ENCODE measurements around the gene OAT.
A peak's percentile ranks its signal among the peaks of the same experiment; 100 is the strongest.

OAT gene

GRCh38 chr10:124394583-124394982, 24.1 kb downstream of the OAT start:
- no peak for DNase-seq

- no peak for DNase-seq
Measured at GRCh38 chr10:124392626-124393342, 25.9 kb downstream of the OAT start.

- DNase-seq: no peak
Measured at GRCh38 chr10:124390471-124391187, 28.1 kb downstream of the OAT start.

DNA sequence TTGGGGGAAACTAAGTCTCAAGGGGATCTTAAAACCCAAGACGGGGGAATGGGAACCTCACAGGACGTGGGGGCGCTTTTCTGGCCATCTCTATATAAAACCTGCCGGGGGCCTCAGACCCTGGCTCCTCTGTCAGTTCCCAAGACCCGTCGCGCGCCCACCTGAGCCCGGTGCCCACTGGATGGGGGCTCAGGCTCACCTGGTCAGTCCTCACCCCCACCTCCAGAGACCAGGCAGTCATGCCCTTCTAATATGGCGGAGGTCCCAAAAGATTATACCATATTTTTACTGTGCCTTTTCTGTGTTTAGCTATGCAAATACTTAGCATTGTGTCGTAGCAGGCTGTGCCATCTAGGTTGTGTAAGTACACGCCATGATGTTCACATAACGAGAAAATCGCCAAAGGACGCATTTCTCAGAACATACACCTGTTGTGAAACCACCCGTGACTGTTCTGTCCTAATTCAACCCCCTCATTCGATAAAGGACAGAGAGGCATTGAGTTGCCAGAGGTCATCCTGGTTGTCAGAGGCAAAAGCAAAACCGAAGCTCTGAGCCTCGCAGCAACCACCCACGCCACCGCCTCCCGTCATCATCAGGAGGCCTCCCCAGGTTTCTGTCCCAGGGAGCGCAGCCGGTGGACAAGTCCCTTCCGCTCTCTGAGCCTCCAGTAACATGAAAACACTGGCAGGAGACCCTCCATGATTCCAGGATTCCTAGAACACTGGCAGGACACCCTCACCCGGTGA, 28.9 kb downstream of the OAT start:
- no peak for DNase-seq

GRCh38 chr10:124388823-124389612, 29.7 kb downstream of the OAT start:
- DNase-seq: peak; percentile 24 to 71

DNA sequence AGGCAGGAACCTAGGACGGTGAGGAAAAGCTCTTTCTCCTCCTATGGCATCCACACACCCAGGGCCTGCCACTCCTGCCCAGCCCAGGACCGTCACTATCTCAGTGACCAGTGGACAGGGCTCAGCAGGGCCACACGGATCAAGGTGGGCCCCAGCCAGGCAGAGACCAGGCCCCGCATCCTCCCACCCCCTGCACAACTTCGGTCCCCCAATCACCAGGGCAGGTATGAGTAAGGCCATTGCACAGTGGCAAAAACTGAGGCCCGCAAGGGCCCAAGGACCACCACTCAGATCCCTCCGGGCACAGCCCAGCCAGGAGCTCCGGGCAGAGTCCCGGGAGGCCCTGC, 30.3 kb downstream of the OAT start:
- no peak for DNase-seq

DNA sequence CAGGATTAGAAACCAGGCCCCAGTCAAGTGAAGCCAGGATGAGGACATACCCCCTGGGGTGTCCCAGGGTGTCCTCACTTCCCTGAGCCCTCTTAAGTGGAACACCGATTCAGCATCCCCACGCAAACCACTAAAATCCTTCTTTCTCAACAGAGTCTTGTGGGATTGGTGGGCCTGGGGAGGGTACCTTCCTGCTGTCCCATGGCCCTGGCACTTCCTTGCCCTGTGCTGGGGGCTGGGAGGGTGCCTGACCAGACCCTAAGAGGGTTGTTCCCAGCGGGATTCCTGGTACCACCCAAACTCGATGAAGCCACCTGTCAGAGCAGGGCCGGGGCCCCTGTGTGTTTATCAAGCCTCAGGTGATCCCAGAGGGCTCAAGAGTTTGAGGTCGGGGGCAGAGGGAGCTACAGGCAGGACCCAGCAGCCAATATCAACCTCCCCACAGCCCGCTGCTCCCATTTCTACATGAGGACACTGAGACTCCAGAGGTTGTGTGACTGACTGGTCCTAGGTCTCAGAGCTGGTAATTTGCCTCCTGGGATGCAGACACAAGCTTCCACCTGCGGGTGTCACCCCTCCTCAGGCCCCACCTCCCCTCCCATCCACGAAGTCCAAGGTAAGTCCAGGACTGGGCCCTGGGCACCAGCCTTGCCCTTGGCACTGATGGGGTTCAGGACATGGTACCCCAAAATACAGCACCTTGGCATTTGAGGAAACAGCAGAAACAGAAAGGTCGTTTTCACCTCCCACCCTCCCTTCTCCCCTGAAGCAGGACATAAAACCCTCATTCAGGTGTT, 31.4 kb downstream of the OAT start:
- no peak for DNase-seq

DNA sequence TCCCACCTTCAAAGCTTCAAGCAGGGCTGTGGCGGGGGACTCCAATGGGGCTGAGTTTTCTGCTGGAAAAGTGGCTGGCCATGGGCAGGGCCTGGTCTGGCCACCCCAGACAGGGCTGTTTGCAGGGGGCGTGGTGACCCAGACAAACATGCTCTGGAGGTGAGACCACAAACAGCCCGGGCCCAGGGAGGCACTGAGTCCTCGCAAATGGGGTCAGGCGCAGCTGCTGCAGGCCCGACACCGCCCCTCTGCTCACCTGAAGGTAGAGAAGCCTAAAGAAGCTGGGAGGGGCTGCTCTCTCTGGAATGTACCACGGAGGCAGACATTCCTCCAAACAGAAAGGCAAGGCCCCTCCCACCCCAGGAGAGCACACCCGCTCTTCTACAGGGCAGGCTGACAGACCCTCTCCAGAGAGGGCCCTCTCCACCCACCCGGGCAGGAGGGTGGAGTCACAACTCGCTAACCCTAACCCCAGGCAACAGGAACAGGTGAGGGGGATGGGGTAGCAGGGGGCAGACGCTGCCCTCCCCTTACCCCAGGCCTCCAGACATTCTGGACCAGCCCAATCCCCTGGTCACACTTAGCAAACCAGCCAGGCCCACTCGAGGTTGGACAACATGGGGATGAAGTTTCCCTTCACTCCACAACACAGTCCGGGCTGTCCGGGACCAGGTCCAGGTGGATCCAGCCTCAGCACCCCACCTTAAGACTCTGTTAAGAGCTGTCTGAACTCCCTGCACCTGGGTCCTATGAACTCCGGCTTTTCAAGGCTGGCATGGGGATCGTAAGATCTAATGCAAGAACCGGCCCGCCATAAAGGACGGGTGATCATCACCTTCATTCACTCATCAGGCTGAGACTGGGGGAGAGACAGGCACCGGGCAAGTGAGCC, 32.3 kb downstream of the OAT start:
- no peak for DNase-seq

DNA sequence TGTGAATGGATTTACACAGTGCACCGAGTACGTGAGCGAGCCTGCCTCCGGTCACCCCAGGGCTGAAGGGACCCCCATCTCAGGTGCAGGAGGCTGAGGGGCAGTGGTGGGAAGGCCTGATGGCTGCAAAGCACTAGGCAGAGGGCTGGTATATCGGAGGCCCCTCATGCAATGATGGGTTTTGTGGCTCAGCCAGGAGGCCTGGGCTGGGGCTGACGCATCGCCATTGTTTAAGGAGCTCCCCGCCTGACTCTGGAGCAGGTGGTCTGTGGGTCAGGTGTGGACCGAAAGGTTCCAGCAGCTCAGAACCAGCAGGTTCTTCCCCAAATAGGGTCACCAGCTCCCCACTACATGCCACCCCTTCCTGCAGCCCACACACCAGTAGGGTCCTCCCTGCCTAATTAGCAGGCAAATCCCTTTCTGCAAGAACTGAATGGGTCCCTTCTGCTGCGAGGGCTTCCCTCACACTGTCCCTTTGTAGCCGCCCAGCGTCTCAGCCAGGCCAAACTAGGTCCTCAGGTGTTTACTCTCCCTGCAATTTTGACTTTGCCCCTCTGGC, 33.0 kb downstream of the OAT start:
- DNase-seq: no peak

DNA sequence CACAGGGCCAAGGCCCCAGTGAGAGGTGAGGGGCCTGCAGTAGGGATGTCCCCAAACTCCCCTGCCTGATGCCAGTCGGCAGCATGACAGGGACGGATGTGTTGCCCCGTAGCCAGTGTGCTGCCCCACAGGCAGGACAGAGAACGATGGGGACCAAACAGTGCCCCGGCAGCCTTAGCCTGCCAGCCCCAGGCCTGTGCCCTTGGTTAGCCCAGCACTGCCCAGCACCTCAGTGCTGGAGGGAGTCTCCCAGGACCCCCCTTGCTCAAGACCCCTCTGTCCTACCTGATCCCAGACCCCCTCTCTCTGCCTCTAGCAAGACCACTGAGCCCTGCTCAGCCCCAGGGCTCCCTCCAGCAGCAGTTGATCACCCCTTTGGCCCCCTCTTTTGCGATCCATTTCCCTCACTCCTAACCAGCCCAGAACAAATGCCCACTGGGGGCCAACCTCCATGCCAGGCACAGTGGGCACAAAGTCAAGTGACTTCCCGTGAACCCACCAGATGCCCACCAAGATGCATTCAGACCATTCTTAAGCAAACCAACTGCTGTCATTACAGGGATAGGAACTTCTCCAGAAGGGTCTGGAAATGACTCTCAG, 34.0 kb downstream of the OAT start:
- no peak for DNase-seq

DNA sequence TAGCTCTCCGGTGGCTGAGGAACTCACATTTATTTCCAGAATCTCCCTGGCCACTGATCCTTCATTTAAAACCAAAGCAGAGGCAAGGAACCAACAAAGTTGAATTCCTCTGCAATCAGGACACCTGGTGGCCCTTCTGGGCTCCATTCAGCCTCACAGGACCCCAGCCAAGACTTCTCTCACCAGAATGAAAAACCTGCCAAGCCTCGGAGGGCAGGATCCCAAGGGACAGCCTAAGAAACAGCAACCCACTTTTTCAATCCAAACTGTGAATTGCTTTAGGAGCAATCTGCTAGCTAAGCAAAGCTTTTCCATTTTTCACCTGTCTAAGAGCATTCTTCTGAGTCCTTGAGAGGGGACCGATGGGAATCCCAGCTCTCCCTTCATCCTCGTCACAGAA, 34.6 kb downstream of the OAT start:
- no peak for DNase-seq

DNA sequence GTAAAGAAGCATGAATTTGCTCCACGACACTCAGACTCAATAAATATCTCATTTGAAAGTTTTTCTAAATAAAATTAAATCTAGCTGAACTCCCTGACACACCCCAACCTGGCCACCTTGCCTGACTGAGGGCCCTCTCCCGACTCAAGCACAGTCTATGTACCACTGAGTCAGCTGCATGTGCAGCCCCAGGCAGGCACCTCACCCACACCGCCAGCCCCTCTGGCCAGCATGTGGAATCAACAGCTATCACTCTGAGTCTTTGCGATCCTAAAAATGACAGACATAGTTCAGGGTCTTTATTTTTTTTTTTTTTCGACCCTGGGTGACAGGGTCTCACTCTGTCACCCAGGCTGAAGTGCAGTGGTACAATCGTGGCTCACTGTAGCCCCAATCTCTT, 35.2 kb downstream of the OAT start:
- DNase-seq: no peak

GRCh38 chr10:124381011-124381611, 37.6 kb downstream of the OAT start:
- no peak for DNase-seq

DNA sequence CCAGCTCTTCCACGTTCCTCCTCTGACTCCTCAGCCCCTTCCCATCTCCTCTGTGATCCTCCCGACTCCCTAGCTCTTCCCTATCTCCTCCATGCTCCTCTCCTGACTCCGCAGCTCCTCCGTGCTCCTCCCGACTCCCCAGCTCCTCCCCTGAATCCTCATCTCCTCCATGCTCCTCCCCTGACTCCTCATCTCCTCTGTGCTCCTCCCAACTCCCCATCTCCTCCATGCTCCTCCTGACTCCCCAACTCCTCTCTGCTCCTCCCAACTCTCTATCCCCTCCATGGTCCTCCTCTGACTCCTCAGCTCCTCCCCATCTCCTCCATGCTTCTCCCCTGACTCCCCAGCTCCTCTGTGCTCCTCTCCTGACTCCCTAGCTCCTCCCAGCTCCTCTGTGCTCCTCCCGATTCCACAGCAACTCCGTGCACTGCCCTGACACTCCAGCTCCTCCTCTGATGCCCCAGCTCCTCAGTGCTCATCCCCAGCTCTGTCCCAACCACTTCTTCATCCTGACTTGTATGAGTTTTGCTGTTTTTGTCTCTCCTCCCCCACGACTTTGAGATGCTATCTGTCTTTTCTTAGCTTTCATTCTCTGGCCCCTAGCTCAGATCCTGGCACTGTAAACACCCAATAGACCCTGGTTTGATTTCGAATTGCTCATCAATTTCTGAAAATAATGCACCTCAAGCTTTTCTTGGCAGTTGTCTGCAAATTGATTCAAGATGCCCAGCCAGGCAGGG, 38.3 kb downstream of the OAT start:
- DNase-seq: no peak

GRCh38 chr10:124379609-124380193, 39.0 kb downstream of the OAT start:
- DNase-seq: no peak

- no peak for DNase-seq
Measured at GRCh38 chr10:124378881-124379471, 39.7 kb downstream of the OAT start.

DNA sequence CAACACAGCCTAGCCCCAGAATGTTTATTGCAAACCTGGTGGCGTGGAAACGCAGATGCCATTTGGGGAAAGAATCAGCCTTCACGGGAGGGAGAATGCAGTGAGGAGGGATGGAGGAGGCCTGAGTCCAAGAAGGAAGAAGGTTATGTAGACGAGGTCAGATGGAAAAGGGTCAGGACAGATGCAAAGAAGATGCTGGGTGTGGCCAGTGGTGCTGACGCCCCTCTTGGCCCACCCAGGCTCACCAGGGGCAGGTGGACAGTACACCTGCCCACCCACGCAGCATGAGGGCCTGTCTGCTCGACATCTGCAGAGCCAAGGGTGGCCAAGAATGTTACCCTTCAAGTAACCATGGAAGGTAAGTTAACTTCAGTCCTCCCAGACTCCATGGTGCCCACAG, 40.5 kb downstream of the OAT start:
- no peak for DNase-seq

GRCh38 chr10:124377101-124377500, 41.6 kb downstream of the OAT start:
- DNase-seq: no peak

- no peak for DNase-seq
Measured at GRCh38 chr10:124376411-124376810, 42.3 kb downstream of the OAT start.
